Left lung (tissue), 10 donors: ENCODE results near the gene ZNF629. TPM values are rescaled to one million over a fixed set of nuclear protein-coding genes. Genes with fewer than 3 reads are reported as not detected.
A peak's percentile ranks its signal among the peaks of the same experiment; 100 is the strongest.

ENCODE experiments used
- ATAC-seq: fragments of 200-7000 bp; cut with Tn5 transposase; one replicate; pipeline ENCODE4 v1.9.1; 2020; ENCODE audit warnings: moderate library complexity
- DNase-seq, 4 donors: peaks; one replicate each; pipeline ENCODE4 v3.0.0-alpha.2; 2013 to 2020
- H3K27ac ChIP-seq, 2 donors: fragments of 200-600 bp; sonication (generic) in 1 of 2; one replicate each; pipeline versions ENCODE4 v1.5.0 to v1.8.0; 2020 to 2021
- H3K27me3 ChIP-seq, 2 donors: fragments of 200-600 bp; sonication (generic) in 1 of 2; one replicate each; pipeline versions ENCODE4 v1.5.0 to v1.8.0; 2020 to 2021
- H3K36me3 ChIP-seq, 2 donors: fragments of 200-600 bp; sonication (generic) in 1 of 2; one replicate each; pipeline versions ENCODE4 v1.5.0 to v1.8.0; 2020 to 2021
- H3K4me1 ChIP-seq, 2 donors: fragments of 200-600 bp; one replicate each; pipeline ENCODE4 v1.8.0; 2021
- H3K4me3 ChIP-seq, 2 donors: fragments of 200-600 bp; sonication (generic) in 1 of 2; one replicate each; pipeline versions ENCODE4 v1.5.0 to v1.8.0; 2020 to 2021; ENCODE audit warnings: mild to moderate bottlenecking in 1 of 2
- H3K9me3 ChIP-seq, 2 donors: fragments of 200-600 bp; sonication (generic) in 1 of 2; one replicate each; pipeline versions ENCODE4 v1.5.0 to v1.8.0; 2020 to 2021
- CTCF ChIP-seq, 2 donors: fragments of 200-600 bp; sonication (generic) in 1 of 2; IDR thresholded peaks; one replicate each; pipeline versions ENCODE4 v1.5.0 to v1.8.0; 2021; ENCODE audit warnings: antibody characterized with exemption in 2 of 2
- intact Hi-C, 2 donors: fragments of 100-400 bp; cut with DNase I; formaldehyde crosslinking; loops; one replicate each; pipeline versions ENCODE4 v1.11.2 to v1.14.2; 2022
- polyA plus RNA-seq, 6 donors: library from polyadenylated mRNA; unstranded; fragments of 120-200 nt; gene quantifications; one replicate each; pipeline ENCODE4 v1.2.1, GENCODE V29; 2013; ENCODE audit not compliant: insufficient read length in 6 of 6
- total RNA-seq, 2 donors: library from RNA; stranded (reverse); fragmentation: NEBNext Ultra II Directional; extraction: Animal tissue kit (Norgen Biotek cat#: 25700); gene quantifications; one replicate each; pipeline ENCODE4 v1.2.1, GENCODE V29; 2021
- donor health status: DM: no; HTN: yes; CAD: no.
- donor health status: DM: no; HTN: no; CAD: no.

Gene ZNF629
- total and polyA plus RNA-seq, 8 donors = 12.3 to 22.8 (median 19.0) TPM

- intact Hi-C loops = no loop called here
- no peaks in the 10 kb centered on the region for H3K27me3 ChIP-seq
- DNase-seq (peak; percentile 80 to 92 (median 88)), ATAC-seq (peak; percentile 92)
- no peaks in the 10 kb centered on the region for H3K9me3 ChIP-seq
- H3K36me3 ChIP-seq = peaks cover 0 to 43% of the 10 kb centered on the region in 2 donors
- peaks cover 5 to 38% of the 10 kb centered on the region in 2 donors for H3K4me1 ChIP-seq
- peak overlapping the region; percentile 81 to 89 for H3K4me3 ChIP-seq
- H3K27ac ChIP-seq = peak overlapping the region; percentile 82 to 89
- TF ChIP-seq CTCF (IDR thresholded peaks at IDR 0.05) = no peak
Measured at GRCh38 chr16:30775392-30776188, 11.4 kb downstream of the ZNF629 start.

- intact Hi-C loops = no loop called here
- H3K4me1 ChIP-seq = peaks cover 5 to 33% of the 10 kb centered on the region in 2 donors
- peak overlapping the region; percentile 81 to 89 for H3K4me3 ChIP-seq
- ATAC-seq = no peak
- H3K27ac ChIP-seq = peak overlapping the region; percentile 82 to 89
- no peaks in the 10 kb centered on the region for H3K9me3 ChIP-seq
- TF ChIP-seq CTCF (IDR thresholded peaks at IDR 0.05) = no peak
- no peaks in the 10 kb centered on the region for H3K27me3 ChIP-seq
- peaks cover 0 to 48% of the 10 kb centered on the region in 2 donors for H3K36me3 ChIP-seq
- DNase-seq = no peak
Measured at GRCh38 chr16:30775131-30775391, 11.9 kb downstream of the ZNF629 start.

GRCh38 chr16:30774367-30775130 is 12.5 kb downstream of the ZNF629 start:
- intact Hi-C loops = no loop called here
- peak; percentile 5 for ATAC-seq
- peaks cover 0 to 54% of the 10 kb centered on the region in 2 donors for H3K36me3 ChIP-seq

GRCh38 chr16:30773826-30774225 is 13.2 kb downstream of the ZNF629 start:
- H3K4me3 ChIP-seq = no peak overlapping the region
- H3K4me1 ChIP-seq = peaks cover 5 to 33% of the 10 kb centered on the region in 2 donors
- peaks cover 0 to 61% of the 10 kb centered on the region in 2 donors for H3K36me3 ChIP-seq
- no peak overlapping the region for H3K27ac ChIP-seq
- TF ChIP-seq CTCF (IDR thresholded peaks at IDR 0.05) = no peak
- intact Hi-C loops = no loop called here
- H3K9me3 ChIP-seq = no peaks in the 10 kb centered on the region
- DNase-seq (peak in 1 of 4 donors; percentile 65), ATAC-seq (no peak)
- H3K27me3 ChIP-seq = no peaks in the 10 kb centered on the region

More at GRCh38 chr16:30774367-30775130, 12.5 kb downstream of the ZNF629 start:
- H3K4me3 ChIP-seq = peak overlapping the region; percentile 81 to 89
- peaks cover 5 to 33% of the 10 kb centered on the region in 2 donors for H3K4me1 ChIP-seq
- H3K9me3 ChIP-seq = no peaks in the 10 kb centered on the region
- DNase-seq = peak in 1 of 4 donors; percentile 62
- H3K27me3 ChIP-seq = no peaks in the 10 kb centered on the region
- peak overlapping the region; percentile 82 to 89 for H3K27ac ChIP-seq
- no peak for TF ChIP-seq CTCF (IDR thresholded peaks at IDR 0.05)

- intact Hi-C loops = no loop called here
- Histone ChIP-seq H3K36me3 (peaks cover 0 to 82% of the 10 kb centered on the region in 2 donors), H3K27ac (no peak overlapping the region), H3K27me3 (no peaks in the 10 kb centered on the region), H3K4me1 (peaks cover 4 to 30% of the 10 kb centered on the region in 2 donors), H3K9me3 (no peaks in the 10 kb centered on the region), H3K4me3 (no peak overlapping the region)
- DNase-seq = peak in 1 of 4 donors; percentile 55
- ATAC-seq = no peak
- no peak for TF ChIP-seq CTCF (IDR thresholded peaks at IDR 0.05)
Measured at GRCh38 chr16:30771726-30772125, 15.3 kb downstream of the ZNF629 start.
